ENCODE measurements around the gene CEP170B. TPM values are rescaled to one million over a fixed set of nuclear protein-coding genes. Genes with fewer than 3 reads are reported as not detected.
"Not testable (repeated sequence)": the region's sequence is repeated elsewhere in the genome, so short reads cannot be mapped to it uniquely, and the experiment has no call there.

CEP170B gene
- total RNA-seq, 1 donor from 2014 or later: 38.3 TPM

DNA sequence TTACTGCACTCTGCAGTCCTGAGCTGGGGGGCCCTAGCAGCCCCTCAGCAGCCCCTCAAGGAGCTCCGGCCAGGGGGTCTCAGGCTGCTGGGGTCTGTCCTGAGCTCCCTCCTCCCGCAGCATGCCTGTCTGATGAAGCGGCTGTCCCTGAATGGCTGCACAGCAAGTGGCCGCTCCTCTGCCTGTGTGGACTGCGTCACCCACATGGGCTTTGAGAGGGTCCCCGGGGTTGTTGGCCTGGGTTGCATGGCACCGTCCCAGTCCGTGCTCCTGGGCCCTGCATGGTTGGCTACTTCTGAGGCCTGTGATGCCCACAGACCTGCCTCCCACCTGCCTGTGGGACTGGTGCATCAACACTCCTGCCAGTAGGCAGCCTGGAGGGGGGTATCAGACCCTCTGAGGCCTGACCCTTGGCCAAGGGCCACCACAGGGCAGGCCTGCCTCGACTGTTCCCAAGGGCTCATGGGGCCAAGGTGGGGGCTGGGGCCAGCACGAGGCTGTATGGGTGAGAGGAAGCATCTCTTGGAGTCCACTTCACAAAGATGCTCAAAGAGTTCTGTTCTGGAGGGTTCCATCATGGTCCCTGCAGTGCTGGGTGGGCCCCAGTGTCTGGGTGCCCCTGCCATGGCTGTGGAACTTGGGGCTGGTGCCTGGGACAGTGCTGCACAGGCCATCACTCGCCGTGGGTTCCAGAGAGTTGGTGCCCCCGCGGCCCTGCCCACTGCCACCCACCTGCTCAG lies 12.2 kb downstream of the CEP170B start:
- no peak for DNase-seq (ENCODE audit: low spot score)

DNA sequence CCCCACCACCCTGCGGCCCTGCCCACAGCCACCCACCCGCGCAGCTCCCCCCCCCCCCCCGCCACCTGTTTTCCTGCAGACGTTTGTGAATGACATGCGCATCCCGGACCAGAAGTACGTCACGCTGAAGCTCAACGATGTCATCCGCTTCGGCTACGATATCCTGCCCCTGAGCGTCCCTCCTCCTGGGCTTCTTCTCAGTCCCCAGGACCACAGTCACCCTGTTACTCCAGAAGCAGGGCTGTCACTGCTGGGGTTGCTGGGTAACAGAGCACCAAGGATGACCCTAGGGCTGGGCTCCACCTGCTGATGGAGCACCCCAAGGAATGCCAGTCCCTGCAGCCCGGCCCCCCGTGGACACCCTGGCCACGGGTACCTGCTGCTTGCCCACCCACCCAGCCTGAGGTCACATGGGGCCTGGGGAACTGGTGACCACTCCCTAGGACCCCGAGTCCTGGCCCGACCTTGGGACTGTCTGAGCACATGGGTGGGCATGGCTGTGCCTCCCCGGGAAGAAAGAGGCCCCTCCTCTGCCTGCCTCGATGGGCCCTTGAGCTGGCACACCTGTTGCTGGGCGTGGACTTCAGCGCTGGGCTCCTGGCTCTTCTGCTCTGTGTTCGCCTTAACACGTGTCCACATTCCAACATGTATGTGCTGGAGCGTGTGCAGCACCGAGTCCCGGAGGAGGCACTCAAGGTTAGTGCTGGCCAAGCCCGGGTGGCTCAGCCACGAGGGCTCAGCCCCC lies 12.9 kb downstream of the CEP170B start:
- DNase-seq (ENCODE audit: low spot score): no peak

DNA sequence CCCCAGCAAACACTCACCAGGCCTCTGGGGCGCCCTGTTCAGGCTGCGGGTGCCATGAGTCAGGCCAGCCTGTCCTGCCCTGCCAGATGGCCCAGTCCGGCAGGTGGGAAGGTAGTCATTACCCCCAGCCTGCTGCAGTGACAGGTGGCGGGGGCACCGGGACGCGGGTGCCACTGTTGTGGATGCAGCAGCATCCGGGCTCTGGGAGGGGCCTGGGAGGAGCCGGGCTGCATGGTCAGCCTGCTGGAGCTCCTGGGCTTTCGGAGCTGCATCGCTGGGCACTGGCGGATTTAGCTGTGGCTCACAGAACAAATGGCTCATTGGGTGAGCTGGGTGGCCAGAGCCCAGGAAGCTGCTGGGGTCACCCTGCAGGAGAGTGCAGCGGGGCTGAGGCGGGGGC lies 13.5 kb downstream of the CEP170B start:
- no peak for DNase-seq (ENCODE audit: low spot score)

DNA sequence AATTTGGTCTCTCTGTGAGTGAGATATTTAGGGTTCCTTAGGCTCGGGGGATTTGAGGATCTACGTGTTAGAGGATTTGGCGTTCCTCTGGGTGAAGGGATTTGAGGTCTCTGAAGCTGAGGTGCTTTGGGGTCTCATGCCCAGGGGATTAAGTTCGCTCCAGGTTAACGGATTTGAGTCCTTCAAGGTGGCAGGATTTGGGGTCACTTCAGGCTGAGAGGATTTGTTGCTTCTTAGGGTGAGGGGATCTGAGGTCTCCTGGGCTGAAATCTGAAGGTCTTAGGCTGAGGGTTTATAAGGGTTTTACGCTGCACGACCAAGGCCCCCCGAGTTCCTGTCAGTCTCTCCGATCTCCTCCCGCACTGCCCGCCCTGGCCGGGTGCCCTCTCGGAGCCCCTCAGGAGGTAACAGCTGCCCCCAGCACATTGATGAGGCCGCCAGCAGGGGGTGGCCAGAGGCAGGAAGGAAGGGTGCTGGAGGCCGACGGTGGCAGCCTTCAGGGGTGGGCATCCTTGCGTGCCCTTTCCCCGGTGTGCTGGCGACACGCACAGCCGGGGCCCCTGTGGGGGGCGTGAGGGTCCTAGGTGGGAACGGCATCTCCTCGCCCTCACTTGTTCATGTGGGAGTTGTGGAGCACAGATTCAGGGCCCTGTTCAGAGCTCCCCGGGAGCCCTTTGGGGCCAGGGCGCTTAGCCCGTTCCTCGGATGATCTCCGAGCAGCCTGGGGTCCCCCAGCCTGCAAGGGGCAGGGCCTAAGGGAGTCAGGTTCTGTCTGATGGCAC lies 14.3 kb downstream of the CEP170B start:
- no peak for DNase-seq (ENCODE audit: low spot score)

DNA sequence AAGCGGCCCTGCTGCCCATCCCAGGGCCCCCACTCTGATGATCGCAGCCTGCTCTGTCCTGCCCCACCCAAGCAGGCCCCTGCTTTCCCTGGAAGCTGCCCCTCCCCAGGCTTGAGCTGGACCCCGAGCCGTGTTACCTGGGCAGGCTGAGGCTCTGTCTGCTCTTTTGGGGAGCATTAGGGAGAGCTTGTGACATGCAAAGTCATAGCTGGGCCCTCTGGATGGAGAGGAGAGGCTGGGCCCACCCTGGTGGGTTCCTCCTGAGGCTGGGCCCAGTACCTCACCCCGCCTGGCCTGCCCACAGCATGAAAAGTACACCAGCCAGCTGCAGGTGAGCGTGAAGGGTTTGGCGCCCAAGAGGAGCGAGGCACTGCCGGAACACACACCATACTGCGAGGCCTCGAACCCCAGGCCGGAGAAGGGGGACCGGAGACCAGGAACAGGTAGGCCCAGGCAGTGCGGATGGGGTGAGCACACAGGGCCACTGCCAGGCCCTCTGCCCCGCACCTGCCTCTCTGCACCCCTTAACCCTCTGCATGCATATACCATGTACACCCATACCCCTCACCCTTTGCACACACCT lies 15.0 kb downstream of the CEP170B start:
- no peak for DNase-seq (ENCODE audit: low spot score)

DNA sequence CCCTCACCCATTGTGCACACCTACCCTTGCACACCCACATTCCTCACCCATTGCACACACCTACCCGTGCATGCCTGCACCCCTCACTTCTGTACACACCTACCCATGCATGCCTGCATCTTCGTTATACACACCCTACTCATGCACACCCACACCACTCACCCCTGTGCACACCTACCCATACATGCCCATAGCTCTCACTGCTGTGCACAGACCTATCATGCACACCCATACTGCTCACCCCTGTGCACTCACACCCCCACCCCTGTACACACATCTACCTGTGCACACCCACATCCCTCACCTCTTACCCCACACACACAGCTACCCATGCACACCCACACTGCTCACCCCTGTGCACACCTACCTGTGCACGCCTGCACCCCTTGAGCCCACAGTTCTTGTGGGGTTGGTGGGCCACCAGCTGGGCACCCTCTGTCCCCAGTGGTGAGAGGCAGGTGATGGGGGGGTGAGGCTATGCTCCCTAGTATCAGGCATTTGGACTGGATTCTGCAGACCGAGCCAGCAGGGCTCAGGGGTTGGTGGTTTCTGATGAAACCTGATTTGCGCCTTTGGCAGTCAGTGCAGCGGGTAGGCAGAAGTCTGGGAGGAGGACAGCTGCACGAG lies 15.6 kb downstream of the CEP170B start:
- DNase-seq (ENCODE audit: low spot score): no peak

DNA sequence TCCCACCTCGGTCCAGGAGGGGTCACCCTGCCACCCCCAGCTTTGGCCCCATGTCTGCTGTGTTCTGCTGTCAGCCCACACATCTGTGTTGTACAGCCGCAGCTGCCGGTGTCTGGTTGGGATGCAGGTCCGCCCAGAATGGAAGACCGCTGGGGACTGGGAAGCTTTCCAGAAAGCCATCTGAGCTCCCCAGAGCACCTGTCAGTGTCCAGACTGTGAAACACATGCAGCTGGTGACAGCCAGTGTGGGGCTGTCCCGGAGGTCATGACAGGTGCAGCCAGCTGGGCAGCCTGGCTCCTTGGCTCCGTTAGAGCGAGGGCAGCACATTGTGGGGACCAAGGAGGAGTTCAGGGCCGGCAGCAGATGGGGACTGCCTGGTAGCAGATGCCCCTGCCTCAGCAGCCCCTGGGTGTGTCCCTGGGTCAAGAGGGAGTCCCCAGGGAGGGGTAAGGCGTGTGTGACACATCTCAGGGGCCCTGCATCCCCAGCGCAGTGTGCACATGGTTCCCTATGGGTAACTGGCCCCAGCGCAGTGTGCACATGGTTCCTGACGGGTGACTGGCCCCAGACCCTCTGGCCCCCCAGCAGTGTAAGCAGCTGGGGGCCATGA lies 16.4 kb downstream of the CEP170B start:
- DNase-seq (ENCODE audit: low spot score): no peak

DNA sequence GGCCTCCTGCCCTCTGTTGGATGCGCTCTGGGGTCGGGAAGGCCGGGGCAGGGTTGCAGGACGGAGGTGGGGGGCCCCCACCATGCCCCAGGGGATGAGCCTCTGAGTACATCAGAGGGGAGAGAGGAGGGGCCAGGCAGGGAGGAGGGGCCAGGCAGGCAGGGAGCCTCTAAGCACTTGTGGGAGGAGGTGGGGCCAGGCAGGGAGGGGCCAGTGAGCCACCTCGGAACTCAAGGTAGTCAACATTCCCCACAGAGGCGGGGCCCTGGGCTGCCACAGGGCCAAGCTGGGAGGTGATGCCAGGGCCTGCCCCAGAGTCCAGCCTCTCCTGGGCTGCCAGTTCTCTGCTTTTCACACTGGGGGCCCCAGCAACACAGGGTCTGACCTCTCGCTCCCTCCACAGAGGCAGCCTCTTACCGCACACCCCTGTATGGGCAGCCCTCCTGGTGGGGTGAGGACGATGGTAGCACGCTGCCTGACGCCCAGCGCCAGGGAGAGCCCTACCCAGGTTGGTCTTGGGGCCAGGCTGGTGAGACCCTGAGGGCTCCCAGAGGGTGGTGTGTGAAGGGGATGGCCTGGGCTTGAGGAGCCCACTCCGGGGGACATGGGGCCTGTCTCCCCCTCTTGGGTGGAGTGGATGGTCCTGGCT lies 17.4 kb downstream of the CEP170B start:
- DNase-seq (ENCODE audit: low spot score): no peak

DNA sequence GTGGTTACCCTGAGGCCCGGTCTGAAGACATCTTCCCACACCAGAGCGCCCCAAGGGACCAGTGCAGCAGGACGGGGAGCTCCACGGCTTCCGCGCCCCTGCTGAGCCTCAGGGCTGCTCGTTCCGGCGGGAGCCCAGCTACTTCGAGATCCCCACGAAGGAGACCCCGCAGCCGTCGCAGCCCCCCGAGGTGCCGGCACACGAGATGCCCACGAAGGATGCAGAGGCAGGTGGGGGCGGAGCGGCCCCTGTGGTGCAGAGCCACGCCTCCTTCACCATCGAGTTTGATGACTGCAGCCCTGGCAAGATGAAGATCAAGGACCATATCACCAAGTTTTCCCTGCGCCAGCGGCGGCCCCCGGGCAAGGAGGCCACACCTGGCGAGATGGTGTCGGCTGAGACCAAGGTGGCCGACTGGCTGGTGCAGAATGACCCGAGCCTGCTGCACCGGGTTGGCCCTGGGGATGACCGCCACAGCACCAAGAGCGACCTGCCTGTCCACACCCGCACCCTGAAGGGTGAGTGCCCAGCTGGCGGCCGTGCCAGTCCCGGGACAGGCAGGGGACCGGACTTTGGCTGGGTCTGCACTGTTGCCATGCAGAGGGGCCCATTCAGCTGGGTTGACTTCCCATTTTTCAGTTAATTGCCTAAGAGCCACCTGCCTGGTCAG lies 18.1 kb downstream of the CEP170B start:
- DNase-seq (ENCODE audit: low spot score): no peak

DNA sequence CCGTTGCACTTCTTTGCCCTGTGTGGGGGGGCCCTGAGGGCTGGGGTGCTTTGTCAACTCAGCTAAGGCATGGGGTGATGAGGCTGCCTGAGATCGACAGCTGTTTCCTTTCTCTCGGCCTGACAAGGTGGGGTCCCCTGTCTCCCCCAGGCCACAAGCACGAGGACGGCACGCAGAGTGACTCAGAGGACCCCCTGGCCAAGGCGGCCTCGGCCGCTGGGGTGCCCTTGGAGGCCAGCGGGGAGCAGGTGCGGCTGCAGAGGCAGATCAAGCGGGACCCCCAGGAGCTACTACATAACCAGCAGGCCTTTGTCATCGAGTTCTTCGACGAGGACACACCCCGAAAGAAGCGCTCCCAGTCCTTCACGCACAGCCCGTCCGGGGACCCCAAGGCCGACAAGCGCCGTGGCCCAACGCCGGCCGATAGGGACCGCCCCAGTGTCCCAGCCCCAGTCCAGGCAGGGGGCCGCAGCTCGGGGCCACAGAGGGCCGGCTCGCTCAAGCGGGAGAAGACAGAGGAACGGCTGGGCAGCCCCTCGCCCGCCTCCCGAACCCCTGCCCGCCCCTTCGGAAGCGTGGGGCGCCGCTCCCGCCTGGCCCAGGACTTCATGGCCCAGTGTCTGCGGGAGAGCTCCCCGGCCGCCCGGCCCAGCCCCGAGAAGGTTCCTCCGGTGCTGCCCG lies 18.8 kb downstream of the CEP170B start:
- DNase-seq (ENCODE audit: low spot score): no peak

DNA sequence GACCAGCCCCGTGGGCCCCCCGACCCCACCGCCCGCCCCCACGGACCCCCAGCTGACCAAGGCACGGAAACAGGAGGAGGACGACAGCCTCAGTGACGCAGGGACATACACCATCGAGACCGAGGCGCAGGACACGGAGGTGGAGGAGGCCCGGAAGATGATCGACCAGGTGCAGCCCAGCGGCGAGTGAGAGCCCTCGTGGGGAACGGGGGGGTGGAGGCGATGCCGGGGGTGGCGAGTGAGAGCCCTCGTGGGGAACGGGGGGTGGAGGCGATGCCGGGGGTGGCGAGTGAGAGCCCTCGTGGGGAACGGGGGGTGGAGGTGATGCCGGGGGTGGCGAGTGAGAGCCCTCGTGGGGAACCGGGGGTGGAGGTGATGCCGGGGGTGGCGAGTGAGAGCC lies 19.3 kb downstream of the CEP170B start:
- DNase-seq (ENCODE audit: low spot score): not testable (repeated sequence)

DNA sequence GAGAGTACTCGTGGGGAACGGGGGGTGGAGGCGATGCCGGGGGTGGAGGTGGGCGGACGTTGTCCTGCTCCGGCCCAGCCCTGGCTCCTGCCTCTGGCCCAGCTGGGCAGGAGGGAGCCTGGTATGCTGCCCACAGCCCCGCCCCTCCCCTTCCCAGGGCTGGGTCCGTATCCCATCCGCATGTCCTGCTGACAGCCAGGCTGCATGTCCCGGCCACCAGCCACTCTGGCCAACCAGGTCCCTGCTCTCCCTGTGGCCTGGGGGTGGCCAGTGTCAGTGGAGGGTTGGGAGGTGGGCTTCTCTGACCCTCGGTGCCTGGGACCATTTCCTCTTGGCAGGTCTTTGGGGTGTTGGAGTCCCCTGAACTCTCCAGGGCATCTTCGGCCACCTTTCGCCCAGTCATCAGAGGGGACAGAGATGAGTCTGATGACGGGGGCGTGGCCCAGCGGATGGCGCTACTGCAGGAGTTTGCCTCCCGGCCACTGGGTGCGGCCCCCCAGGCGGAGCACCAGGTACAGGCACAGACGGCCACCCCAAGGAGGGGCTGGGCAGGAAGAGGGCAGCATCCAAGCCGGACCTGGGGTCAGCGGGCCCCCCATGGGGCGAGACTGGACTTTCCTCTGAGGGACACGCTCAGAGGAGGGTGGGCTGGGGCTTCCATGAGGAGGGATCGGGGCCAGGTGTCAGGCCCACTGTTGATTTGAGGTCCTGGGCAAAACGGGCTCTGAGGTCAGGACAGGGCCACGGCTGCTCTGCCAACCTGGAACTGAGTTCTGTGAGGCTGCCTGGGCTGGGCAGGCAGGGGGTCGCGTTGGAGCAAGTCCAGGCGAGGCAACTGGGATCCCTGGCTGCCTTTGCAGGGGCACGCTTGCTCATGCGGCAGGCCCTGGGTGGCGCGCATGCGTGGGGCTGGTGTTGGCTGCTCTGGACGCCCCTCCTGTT lies 20.2 kb downstream of the CEP170B start:
- no peak for DNase-seq (ENCODE audit: low spot score)

DNA sequence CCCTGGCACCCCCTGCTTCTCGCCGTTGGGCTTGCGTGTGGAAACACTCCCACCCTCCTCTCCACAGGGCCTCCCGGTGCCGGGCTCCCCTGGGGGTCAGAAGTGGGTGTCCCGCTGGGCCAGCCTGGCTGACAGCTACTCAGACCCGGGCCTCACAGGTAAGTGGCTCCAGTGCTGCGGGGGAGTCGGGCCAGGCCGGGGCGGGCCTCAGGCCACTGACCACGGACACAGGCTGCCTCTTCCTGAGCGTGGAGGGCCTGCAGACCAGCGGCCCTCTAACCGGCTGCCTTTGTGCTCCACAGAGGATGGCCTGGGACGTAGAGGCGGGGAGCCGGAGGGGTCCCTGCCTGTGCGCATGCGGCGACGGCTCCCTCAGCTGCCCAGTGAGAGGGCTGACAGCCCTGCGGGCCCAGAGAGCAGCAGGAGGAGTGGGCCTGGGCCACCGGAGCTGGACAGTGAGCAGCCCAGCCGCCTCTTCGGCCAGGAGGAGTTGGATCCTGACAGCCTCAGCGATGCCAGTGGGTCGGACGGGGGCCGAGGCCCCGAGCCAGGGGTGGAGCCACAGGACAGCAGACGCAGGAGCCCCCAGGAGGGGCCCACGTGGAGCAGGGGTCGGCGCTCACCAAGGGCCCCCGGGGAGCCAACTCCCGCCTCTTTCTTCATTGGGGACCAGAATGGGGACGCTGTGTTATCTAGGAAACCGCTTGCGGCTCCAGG lies 21.1 kb downstream of the CEP170B start:
- no peak for DNase-seq (ENCODE audit: low spot score)

DNA sequence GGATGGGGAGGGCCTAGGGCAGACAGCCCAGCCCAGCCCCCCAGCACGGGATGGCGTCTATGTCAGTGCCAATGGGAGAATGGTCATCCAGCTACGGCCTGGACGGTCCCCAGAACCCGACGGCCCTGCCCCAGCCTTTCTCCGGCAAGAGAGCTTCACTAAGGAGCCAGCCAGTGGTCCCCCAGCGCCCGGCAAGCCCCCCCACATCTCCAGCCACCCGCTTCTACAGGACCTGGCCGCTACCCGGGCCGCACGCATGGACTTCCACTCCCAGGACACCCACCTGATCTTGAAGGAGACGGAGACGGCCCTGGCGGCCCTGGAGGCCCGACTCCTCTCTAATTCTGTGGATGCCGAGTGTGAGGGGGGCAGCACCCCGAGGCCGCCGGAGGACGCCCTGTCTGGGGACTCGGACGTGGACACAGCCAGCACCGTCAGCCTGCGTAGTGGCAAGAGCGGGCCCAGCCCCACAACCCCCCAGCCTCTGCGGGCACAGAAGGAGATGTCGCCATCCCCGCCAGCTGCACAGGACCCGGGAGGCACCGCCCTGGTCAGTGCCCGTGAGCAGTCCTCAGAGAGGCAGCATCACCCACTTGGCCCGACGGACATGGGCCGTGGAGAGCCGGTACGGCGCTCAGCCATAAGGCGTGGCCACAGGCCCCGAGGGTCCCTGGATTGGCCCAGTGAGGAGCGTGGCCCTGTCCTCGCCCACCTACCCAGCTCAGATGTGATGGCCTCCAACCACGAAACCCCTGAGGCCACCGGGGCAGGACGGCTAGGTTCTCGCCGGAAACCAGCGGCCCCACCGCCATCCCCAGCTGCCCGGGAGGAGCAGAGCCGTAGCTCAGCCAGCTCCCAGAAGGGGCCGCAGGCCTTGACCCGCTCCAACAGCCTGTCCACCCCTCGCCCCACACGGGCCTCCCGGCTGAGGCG lies 21.9 kb downstream of the CEP170B start:
- DNase-seq (ENCODE audit: low spot score): no peak

DNA sequence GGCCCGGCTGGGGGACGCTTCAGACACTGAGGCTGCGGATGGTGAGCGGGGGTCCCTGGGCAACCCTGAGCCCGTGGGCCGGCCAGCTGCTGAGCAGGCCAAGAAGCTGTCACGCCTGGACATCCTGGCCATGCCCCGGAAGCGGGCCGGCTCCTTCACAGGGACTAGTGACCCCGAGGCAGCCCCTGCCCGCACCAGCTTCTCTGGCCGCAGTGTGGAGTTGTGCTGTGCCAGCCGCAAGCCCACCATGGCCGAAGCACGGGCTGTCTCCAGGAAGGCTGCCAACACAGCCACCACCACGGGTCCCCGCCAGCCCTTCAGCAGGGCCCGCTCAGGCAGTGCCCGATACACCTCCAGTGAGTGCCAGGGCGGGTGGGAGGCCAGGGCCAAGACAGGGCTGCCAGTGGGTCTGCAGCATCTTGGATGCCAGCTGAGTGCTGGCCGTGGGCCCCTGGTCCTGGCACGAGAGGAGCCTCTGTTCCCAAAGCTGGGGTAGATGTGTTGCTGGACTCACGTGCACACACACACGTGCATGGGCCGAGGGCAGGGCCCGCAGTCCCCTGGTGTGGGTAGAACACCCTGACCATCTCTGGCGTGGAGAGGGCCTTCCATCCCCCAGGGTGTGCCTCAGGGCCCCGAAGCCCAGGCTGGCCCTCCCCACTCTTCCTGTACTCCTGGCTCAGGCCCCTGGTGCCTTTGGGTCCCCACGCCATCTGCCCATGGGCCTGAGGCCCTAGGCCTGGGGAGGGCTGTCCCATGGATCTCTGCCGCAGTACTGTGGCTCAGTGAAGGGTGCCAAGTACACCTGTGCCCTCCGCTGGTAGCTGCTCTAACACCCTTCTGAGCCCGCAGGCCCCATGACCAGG lies 22.8 kb downstream of the CEP170B start:
- no peak for DNase-seq (ENCODE audit: low spot score)

All from mesenteric fat pad (tissue), 1 donor.